HUES6 (cell line): Measurements from ENCODE around the gene MOB3C.

Source experiments
- H3K27ac ChIP-seq: 2 replicates; pipeline ENCODE4 v1.7.0; 2013; ENCODE audit warnings: low read depth, mild to moderate bottlenecking, low read length, inconsistent platforms
- H3K27me3 ChIP-seq: 2 replicates; pipeline ENCODE4 v1.6.1; 2013; ENCODE audit warnings: low read length; ENCODE audit not compliant: control insufficient read depth, insufficient read depth
- H3K36me3 ChIP-seq: 2 replicates; pipeline ENCODE4 v1.6.1; 2013; ENCODE audit warnings: low read length; ENCODE audit not compliant: control insufficient read depth, insufficient read depth
- H3K4me1 ChIP-seq: 2 replicates; pipeline ENCODE4 v1.6.1; 2013; ENCODE audit warnings: low read length; ENCODE audit not compliant: control insufficient read depth, insufficient read depth
- H3K4me3 ChIP-seq: 2 replicates; pipeline ENCODE4 v1.5.1; 2013; ENCODE audit warnings: low read depth, low read length
- H3K9ac ChIP-seq: one replicate; pipeline ENCODE4 v1.6.1; 2013; ENCODE audit warnings: mild to moderate bottlenecking, low read length
- H3K9me3 ChIP-seq: 2 replicates; pipeline ENCODE4 v1.6.1; 2013; ENCODE audit warnings: low read depth, low read length; ENCODE audit not compliant: control insufficient read depth, insufficient read depth

Gene MOB3C

GRCh38 chr1:46617108-46617800 is 643 bp upstream of the MOB3C start:
- Histone ChIP-seq H3K4me3 (peak overlapping the region; percentile 89), H3K9me3 (no peaks in the 10 kb centered on the region), H3K4me1 (peaks cover 29% of the 10 kb centered on the region), H3K36me3 (no peaks in the 10 kb centered on the region), H3K9ac (no peak overlapping the region), H3K27me3 (peaks cover 30% of the 10 kb centered on the region), H3K27ac (no peak overlapping the region)

GRCh38 chr1:46615735-46616134 is 876 bp downstream of the MOB3C start:
- Histone ChIP-seq H3K27ac (no peak overlapping the region), H3K4me1 (peaks cover 41% of the 10 kb centered on the region), H3K4me3 (peak overlapping the region; percentile 89), H3K9me3 (no peaks in the 10 kb centered on the region), H3K27me3 (peaks cover 30% of the 10 kb centered on the region), H3K9ac (no peak overlapping the region), H3K36me3 (no peaks in the 10 kb centered on the region)

- Histone ChIP-seq H3K27me3 (peaks cover 30% of the 10 kb centered on the region), H3K4me3 (no peak overlapping the region), H3K9ac (no peak overlapping the region), H3K27ac (no peak overlapping the region), H3K9me3 (no peaks in the 10 kb centered on the region), H3K36me3 (no peaks in the 10 kb centered on the region), H3K4me1 (peaks cover 41% of the 10 kb centered on the region)
Observed at GRCh38 chr1:46615088-46615487, 1.5 kb downstream of the MOB3C start.

GRCh38 chr1:46614604-46614984 is 2.0 kb downstream of the MOB3C start:
- H3K4me1 ChIP-seq, result peaks cover 41% of the 10 kb centered on the region
- H3K9me3 ChIP-seq, result no peaks in the 10 kb centered on the region
- no peak overlapping the region for H3K9ac ChIP-seq

GRCh38 chr1:46613661-46614603 is 2.7 kb downstream of the MOB3C start:
- H3K9ac ChIP-seq, result no peak overlapping the region
- no peak overlapping the region for H3K27ac ChIP-seq
- peaks cover 41% of the 10 kb centered on the region for H3K4me1 ChIP-seq
- H3K36me3 ChIP-seq, result no peaks in the 10 kb centered on the region
- H3K27me3 ChIP-seq, result peaks cover 27% of the 10 kb centered on the region
- no peaks in the 10 kb centered on the region for H3K9me3 ChIP-seq
- no peak overlapping the region for H3K4me3 ChIP-seq

More at GRCh38 chr1:46614604-46614984, 2.0 kb downstream of the MOB3C start:
- peaks cover 30% of the 10 kb centered on the region for H3K27me3 ChIP-seq
- H3K4me3 ChIP-seq, result no peak overlapping the region
- no peaks in the 10 kb centered on the region for H3K36me3 ChIP-seq
- no peak overlapping the region for H3K27ac ChIP-seq

GRCh38 chr1:46612937-46613660 is 3.5 kb downstream of the MOB3C start:
- Histone ChIP-seq H3K9ac (no peak overlapping the region), H3K4me1 (peaks cover 41% of the 10 kb centered on the region), H3K27me3 (peaks cover 19% of the 10 kb centered on the region), H3K9me3 (no peaks in the 10 kb centered on the region), H3K36me3 (no peaks in the 10 kb centered on the region), H3K27ac (no peak overlapping the region), H3K4me3 (no peak overlapping the region; the same call in 1 of the 2 replicates)

GRCh38 chr1:46611691-46612221 is 4.9 kb downstream of the MOB3C start:
- no peak overlapping the region; the same call in 1 of the 2 replicates for H3K27ac ChIP-seq
- no peak overlapping the region for H3K9ac ChIP-seq
- no peak overlapping the region for H3K4me3 ChIP-seq
- no peaks in the 10 kb centered on the region for H3K36me3 ChIP-seq
- peaks cover 9% of the 10 kb centered on the region for H3K27me3 ChIP-seq
- peaks cover 41% of the 10 kb centered on the region for H3K4me1 ChIP-seq
- H3K9me3 ChIP-seq, result no peaks in the 10 kb centered on the region

GRCh38 chr1:46607345-46608130 is 9.1 kb downstream of the MOB3C start:
- Histone ChIP-seq H3K27ac (no peak overlapping the region), H3K9ac (no peak overlapping the region), H3K36me3 (no peaks in the 10 kb centered on the region), H3K4me1 (peaks cover 22% of the 10 kb centered on the region), H3K27me3 (no peaks in the 10 kb centered on the region), H3K4me3 (no peak overlapping the region), H3K9me3 (no peaks in the 10 kb centered on the region)

- H3K36me3 ChIP-seq, result no peaks in the 10 kb centered on the region
- H3K27ac ChIP-seq, result no peak overlapping the region
- H3K9me3 ChIP-seq, result no peaks in the 10 kb centered on the region
- H3K27me3 ChIP-seq, result no peaks in the 10 kb centered on the region
- peaks cover 14% of the 10 kb centered on the region for H3K4me1 ChIP-seq
- H3K9ac ChIP-seq, result no peak overlapping the region
- no peak overlapping the region for H3K4me3 ChIP-seq
Observed at GRCh38 chr1:46606255-46606965, 10.2 kb downstream of the MOB3C start.

- Histone ChIP-seq H3K9ac (no peak overlapping the region), H3K27ac (no peak overlapping the region), H3K4me1 (peaks cover 10% of the 10 kb centered on the region), H3K36me3 (no peaks in the 10 kb centered on the region), H3K9me3 (no peaks in the 10 kb centered on the region), H3K4me3 (no peak overlapping the region), H3K27me3 (no peaks in the 10 kb centered on the region)
Observed at GRCh38 chr1:46605232-46605631, 11.4 kb downstream of the MOB3C start.
